HG03521 (cell line): Measurements from ENCODE around the gene VAV2.

Experiments used
- ATAC-seq: cut with Tn5 transposase; IDR thresholded peaks from one replicate; pipeline ENCODE4 v1.9.1; 2021; ENCODE audit warnings: mild to moderate bottlenecking, moderate library complexity; ENCODE audit not compliant: unreplicated experiment

Gene VAV2, protein sequence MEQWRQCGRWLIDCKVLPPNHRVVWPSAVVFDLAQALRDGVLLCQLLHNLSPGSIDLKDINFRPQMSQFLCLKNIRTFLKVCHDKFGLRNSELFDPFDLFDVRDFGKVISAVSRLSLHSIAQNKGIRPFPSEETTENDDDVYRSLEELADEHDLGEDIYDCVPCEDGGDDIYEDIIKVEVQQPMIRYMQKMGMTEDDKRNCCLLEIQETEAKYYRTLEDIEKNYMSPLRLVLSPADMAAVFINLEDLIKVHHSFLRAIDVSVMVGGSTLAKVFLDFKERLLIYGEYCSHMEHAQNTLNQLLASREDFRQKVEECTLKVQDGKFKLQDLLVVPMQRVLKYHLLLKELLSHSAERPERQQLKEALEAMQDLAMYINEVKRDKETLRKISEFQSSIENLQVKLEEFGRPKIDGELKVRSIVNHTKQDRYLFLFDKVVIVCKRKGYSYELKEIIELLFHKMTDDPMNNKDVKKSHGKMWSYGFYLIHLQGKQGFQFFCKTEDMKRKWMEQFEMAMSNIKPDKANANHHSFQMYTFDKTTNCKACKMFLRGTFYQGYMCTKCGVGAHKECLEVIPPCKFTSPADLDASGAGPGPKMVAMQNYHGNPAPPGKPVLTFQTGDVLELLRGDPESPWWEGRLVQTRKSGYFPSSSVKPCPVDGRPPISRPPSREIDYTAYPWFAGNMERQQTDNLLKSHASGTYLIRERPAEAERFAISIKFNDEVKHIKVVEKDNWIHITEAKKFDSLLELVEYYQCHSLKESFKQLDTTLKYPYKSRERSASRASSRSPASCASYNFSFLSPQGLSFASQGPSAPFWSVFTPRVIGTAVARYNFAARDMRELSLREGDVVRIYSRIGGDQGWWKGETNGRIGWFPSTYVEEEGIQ

GRCh38 chr9:133991964-133992779 is at the start of gene VAV2:
TSS of gene VAV2 (minus strand) at chr9:133992324. CDS start at chr9:133992278, 46 bp downstream.
- peak; percentile 41 for ATAC-seq

DNA sequence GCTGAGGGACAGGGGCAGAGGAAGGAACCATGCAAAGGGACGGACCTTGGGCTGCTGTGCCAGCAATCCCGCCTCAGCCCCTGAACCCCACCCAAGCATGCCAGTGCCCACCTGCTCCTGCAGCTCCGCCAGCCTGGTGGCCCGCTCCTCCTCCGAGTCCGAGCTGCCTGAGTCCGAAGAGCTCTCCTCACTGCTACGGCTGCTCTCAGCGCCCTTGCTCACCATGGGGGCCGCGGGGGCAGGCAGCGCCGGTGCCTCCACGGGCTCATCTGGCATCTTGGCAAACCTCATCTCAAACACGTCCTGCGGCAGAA is 49.5 kb upstream of the VAV2 start:
- no peak for ATAC-seq

- no peak for ATAC-seq
Measured at GRCh38 chr9:134040781-134041648, 48.9 kb upstream of the VAV2 start.

DNA sequence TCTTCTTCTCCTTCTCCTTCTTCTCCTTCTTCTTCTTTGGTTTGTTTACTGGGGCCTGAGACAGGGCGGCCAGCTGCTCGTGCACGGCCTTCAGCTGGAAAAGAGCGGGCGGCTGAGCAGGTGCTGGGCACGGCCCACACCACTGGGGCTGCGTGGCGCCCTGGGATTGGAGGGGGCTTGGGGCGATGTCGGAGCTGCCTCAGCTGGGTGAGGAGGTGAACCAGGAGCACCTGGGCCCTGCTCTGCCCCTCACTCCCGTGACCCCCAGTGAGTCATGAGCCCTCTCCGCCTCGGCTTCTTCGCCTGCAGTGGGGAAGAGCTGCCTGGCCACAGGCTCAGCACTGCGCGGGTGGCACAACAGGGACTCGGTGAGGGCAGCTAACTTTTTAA is 48.0 kb upstream of the VAV2 start:
- ATAC-seq, result no peak

DNA sequence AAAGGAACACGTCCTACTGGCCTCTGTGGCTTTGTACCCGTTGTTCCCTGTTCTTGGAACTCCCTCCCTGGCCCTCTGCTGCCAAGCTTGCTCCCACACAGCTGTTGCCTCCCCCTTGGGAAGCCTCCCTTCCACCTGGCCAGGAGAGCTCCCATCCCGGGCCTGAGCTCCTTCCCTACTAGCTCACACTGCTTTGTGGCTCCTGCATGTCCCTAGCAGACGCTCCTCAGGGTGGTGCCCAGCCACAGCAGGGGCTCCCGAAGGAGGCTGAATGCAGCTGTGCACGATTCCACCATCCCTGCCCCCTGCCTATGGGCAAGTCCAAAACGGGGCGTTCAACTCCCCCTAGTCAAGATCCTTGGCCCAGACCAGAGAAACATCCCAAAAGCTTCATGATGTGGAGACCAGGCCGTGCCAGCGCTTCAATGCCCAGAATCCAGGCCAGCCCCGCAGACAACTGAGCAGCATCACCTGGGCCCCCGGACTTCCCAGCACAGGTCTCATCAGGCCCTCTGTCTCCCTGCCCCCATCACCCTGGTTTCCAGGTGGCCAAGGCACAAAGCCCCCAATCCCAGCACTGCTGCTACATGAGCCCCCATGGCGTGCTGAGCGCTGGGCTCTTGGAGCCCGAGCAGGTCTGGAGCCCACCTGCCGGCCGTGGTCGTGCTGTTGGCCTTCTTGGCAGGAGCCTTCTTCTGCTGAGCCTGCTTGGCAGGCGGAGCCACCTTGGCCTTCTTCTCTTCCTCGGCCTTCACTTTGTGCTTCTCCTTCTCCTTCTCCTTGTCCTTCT is 47.5 kb upstream of the VAV2 start:
- no peak for ATAC-seq

GRCh38 chr9:134037641-134038040 is 45.5 kb upstream of the VAV2 start:
- ATAC-seq, result no peak

- no peak for ATAC-seq
Measured at GRCh38 chr9:134036130-134036529, 44.0 kb upstream of the VAV2 start.

DNA sequence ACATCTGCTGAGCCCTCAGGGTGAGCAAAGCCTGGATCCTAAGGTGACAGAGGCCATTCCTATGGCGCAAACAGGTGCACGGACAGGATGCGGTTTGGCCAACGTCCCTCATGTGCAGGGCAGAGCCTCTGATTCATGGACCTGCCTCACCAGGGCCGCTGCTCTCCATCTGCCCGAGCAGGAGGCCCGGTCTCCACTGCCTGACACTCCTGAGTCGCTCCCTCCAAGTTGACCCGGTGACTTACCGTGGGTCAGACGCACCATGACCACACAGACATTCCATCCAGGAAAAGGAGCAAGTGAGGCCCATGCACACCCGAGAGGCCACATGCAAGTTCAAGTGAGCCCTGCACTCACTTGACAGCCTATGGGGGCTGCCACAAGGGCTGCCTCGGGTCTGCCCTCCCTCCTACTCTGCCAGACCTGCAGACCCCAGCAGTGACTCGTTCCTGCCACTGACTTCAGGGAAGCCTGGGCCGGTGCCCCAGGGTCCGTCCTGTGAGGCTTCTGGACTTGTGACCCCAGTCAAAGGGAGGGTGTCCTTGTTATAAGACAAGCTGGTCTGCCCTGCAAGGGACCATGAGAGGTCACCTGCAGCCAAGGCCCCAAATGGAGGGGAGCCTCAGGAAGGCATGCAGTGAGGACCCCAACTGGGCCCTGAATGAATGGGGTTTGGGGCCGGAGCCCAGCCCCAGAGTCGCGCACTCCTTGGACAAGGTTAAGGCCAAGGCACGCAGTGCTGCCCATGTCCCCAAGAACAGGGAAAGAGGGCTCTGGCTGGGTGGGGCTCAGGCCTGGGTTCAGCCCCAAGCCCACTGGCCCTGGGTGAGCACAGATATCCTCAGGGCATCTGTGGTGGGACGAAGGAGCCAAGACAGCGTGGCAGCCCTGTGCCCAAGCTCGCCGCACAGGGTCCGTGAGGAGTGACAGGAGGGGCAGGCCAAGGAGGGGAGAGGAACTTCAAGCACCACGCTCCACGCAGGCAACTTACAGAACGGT is 43.2 kb upstream of the VAV2 start:
- no peak for ATAC-seq

GRCh38 chr9:134034215-134035040 is 42.3 kb upstream of the VAV2 start:
- no peak for ATAC-seq

- ATAC-seq, result no peak
Measured at GRCh38 chr9:134033516-134034214, 41.5 kb upstream of the VAV2 start.

DNA sequence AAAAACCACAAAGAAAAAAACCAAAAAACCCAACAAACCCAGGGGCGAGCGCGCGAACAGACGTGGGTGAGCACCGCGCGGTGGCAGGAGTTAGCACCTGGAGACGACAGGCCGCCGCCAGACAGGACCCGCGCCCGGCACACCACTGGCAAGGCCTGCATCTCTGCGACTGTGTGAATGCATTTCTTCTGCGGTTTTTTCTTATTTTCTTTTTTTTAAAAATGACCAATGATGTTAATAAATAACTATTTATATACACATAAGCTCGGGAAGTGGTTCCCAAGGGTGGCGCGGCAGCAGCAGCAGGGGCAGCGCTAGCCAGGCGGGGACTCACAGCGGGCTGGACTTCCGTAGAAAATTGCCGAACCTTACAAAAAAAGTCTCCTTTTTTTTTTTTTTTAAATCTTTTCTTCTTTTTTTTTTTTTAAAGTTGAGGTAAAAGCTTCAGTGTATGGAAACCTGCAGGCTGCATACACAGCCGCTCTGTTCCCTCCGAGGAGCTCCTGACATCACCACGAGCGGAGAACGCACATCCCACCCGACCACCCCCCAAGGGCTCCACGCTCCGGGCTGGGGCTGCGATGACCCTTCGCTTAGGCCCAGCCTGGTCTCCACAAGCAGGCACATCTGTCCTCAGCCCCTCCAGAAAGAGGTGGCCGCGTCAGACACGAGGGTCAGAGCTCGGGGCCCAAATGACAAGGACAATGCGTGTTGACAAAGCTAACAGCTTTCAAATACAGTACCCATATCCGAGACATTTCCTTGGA is 40.5 kb upstream of the VAV2 start:
- no peak for ATAC-seq

GRCh38 chr9:134031783-134032182 is 39.7 kb upstream of the VAV2 start:
- ATAC-seq, result no peak

DNA sequence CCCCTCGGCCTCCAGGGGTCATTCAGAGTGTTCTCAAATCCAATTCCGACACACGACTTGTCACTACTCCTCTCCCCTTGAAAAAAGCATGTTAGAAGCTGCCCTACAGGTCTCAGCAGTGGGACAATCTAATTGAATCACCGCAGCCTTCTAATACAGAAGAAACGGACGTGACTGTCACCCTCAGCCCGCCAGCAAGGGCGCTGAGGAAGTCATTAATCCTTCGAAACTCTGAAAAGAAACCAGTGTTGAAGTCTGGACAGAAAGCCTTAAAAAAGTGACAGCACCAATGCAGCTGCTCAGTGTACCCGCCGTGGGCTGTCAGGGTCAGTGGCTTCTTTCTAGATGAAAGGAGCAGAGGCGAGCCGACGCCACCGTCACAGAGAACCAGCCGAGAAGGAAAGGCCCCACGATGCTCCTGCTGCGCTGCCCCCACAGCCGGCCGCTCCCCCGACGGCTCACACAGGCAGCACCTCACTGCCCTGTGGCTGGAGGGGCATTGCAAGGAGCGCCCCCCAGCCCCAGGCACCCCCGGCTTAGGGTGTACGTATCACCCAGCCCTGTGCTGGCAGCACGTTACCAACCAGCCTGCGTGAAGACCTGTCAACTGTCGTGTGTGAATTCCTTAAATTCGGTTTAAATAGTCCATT is 38.8 kb upstream of the VAV2 start:
- ATAC-seq, result no peak

DNA sequence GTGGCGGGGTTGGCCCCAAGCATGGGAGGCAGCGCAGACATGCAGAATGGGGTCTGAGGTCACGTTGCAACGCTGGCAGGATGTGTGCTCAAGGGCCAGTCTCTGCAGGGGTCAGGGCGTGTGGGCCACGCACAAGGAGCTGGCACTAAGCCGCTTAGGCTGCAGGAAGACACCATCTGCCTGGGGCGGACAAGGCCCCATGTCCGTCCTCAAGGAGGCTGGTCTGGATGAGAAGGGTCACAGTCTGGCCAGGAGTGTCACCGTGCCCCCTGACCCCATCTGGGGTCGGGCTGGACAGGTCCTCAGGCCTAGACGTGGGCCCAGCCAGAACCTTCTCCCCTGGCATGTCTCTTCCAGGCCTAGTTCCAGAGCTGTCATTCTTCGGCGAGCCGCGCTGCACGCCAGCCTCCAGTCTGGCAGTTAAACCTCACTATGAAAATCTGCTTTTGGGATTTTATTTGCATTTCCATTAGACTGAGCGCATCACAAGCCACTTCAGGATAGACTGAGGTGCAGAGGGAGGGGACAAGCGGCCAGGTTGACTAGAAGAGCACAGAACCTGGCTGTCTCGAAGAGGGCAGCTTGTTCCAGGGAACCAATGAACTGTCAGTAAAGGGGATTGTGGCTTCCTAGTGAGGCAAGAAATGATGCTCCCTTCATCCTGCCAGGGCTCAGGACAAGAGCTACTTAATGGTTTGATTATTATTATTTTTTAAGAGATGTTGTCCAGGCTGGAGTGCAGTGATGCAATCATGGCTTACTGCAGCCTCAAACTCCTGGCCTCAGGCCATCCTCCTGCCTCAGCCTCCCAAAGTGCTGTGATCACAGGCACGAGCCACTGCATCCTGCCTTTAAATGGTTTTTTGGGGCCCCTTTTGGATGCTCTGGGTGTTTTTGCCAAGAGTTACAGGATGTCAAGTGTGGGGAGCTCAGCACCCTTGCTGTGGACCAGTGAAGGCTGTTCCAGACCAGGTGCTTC is 37.4 kb upstream of the VAV2 start:
- no peak for ATAC-seq
